Glomerular visceral epithelial cell (primary cell): ENCODE results near the gene KCNA2.

Source experiments
- DNase-seq: peaks from one replicate; pipeline ENCODE4 v3.0.0-alpha.2; 2016; ENCODE audit errors: extremely low spot score

Gene KCNA2

GRCh38 chr1:110628323-110629105 is 22.4 kb upstream of the KCNA2 start:
- DNase-seq: no peak

DNA sequence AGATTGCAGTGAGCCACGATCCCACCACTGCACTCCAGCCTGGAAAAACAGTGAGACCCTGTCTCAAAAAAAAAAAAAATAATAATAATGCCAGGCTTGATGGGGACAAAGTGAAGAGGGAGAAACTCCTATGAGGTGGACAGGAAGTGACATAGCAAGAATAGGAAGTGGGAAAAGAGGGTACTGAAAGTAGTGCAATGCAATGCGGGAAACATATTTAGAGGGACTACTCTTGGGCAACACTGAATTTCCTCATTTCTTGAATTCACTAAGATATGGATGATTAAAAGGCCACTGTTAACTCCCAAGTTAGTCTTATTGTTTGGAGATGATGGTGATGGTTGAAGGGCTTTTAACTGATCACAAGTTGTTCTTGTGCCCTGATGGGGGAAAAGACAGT is 21.6 kb upstream of the KCNA2 start:
- DNase-seq: no peak

- no peak for DNase-seq
Observed at GRCh38 chr1:110626889-110627288, 20.7 kb upstream of the KCNA2 start.

DNA sequence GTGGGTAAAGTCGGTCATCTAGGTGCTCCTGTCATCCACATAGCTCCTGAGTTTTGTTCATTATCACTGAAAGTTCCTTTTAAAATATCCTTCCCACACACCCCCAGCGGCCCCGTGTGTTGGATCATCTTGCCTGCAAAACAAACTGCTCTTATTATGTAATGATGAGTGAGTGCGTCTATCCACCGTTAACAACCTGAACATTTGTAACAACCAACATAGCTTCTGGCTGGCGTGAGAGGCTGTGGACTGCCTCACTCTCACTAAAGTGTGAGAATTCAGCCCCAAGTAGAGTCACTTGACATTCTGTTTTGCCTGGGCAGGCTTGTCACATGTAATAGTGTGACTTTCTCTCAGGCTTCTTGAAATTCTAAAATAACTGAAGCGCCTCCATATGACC is 14.5 kb upstream of the KCNA2 start:
- no peak for DNase-seq

DNA sequence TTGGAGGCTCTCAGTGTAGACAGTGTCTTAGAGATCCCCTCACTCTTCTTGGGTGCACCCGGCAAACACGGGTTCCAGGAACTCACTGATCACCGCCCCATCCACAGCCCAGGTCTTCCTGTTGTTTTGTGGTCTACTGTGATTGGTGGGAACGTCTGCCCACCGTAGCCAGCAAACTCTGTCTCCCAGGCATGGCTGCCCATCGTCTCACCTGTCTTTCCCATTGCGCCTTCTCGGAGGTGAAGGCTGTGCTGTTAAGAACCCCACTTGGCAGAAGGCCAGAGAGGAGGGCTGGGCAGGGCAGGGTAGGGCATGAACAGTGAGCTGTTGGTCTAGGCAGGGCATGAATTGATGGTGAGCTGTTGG is 14.1 kb upstream of the KCNA2 start:
- no peak for DNase-seq

DNA sequence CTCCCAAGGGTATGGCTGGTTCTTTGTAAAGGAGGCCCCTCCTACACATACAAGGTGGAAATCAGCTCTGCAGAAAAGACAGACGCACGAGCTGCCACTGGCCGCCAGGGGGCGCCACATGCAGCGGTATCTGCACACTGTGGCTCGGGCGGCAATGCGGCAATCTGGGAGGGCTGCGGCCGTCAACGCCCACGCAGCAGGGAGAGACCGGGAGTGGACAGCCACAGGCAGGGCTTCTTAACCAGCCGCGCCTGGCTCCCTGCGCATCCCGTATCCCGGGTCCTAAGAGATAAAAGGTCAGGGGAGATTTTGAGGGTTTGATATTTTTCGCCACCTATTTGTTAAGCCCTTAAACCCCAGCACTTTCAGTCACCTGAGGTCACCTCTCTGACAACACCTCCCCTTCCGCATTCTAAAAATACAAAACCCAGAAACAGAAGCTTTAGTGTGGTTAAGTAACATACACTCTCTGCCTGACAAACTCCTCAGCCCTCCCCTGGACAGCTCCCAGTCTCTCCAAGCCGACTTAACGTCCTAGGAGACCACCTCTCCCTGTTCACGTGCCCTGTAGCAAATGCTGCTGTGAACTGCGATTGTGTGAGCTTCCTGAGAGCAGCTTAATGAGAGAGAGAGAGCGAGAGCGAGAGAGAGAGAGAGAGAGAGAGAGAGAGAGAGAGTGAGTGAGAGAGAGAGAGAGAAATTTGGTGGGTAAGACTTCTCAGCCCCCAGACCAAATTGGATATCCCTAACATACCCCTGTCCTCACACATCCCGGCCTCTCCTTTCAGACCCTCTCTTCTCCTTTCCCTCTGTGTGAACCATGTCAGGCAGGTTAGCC is 13.5 kb upstream of the KCNA2 start:
- peak; percentile 70 for DNase-seq

- no peak for DNase-seq
Observed at GRCh38 chr1:110618668-110619067, 12.5 kb upstream of the KCNA2 start.

DNA sequence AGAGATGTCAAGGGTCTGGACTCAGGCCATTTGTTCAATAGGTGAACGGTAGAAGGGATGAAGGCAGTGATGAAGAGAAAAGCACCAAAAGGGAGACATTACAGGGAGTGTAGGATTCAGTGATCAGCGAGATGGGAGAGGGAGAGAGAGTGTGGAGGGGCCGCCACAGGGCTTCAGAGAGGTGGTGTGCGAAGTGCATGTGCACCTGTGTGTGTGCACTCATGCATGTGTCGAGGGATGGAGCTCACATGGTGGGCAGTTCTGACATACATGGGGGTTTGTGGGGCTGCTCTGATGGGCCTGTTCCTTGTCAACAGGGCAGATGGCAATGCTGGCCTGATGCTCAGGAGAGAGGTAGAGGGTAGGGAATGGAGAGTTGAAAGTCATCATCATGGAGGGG is 11.4 kb upstream of the KCNA2 start:
- DNase-seq: no peak

DNA sequence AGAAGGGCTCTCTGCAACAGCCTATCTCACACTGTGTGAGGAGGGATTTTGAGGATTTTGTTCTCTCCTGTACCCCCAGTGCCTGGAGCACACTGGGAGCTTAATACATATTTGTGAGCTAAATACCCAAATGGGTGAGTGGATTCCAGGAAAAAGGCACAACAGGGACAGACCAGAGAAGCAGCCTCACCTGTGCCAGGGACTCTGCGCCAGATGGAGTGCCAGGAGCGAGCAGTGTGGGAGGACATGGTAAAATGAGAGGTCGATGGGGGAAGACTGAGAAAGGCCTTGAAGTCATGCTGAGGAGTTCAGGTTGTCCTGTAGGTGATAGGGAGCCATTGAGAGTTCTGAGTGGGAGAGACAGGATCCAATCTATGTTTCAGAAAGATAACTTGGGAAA is 11.0 kb upstream of the KCNA2 start:
- DNase-seq: no peak

DNA sequence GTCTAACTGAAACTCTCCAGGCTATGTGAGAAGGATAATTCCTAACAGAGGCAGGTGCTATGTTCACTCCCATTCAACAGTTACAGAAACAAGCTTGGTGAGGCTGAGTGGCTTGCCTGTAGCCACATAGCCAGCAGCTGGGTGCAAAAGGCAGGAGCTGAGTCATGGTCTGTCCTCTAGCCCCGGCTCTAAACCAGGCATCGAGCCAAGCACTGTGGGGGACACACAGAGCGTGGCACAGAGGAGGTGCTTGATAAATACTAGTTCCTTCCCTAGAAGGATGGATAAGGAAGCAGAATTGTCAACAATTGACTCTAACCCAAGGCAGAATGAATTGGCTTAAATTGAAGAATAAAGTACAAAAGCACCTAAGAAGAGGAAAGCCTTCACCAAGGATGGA is 10.4 kb upstream of the KCNA2 start:
- DNase-seq: peak; percentile 17

DNA sequence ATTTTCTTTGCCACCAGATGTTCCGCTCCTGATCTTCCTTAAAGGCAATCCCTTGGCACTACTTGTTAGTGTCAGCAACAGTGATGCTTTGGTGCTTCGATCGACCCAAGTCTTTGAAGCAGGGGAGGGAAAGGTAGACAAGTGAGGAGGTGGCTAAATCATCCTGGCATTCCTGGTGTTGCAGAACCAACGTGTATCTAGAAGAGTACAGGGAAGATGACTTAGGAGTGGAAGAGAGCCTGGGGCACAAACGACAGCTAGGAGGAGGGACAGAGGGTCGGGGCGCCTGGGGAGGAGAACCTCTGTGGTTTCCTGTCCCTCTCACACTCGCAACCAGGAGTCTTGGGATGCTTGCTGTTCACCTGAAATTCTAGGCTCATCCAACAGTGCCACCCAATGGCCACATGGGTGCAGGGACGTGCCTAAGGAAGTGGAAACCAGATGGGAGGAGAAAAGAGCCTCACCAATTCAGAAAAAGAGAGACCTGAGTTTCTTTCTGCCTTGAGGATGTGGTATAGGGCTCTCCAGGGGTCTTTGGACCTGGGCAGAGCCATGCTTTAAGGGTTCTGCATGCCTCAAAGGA is 9.5 kb upstream of the KCNA2 start:
- peak; percentile 52 for DNase-seq

DNA sequence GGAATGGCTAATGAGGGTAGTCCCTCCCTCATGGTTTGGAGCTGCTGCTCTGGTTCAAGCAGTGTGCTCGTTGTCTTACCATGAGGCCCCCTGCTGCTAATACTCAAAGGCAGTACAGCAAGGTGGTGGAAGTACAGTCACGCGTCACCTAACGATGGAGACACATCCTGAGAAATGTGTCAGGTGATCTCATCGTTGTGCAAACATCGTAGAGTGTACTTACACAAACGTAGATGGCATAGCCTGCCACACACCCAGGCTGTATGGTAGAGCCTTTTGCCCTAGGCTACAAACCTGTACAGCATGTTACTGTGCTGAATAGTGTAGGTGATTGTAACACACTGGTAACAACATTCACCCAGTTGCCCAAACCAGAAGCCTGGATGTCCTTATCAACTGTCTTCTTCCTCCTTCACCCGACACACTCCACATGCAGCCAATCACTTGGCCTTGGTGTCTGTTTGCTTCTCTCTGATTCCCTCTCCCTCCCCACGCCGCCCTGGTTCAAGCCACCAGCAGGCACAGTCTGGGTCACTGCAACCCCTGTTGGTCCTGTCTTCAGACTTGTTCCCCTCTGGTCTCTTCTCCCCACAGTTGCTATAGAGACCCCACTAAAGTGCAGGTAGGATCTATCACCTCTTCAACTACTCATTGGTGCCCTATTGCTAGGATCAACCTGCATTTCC is 6.0 kb upstream of the KCNA2 start:
- DNase-seq: no peak

GRCh38 chr1:110610696-110611286 is 4.6 kb upstream of the KCNA2 start:
- no peak for DNase-seq

DNA sequence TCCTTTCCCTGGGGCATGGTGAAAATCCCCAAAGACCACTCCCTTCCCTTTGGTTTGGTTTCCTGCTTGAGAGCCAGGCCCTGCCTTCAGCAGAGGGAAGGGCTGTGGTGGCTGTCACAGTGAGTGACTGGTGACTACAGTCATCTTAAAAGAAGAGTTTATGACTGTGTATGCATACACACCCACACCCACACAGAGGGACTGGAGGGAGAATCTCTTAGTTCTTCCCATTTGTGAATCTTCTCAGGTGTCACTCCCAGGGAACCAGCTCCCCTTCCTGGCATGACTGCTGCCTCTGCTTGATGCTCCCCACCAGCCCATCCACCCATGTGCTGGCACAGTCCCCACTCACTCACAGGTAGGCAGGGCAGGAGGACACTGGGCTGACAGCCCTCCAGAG is 3.9 kb upstream of the KCNA2 start:
- DNase-seq: no peak

- no peak for DNase-seq
Observed at GRCh38 chr1:110608247-110608646, 2.1 kb upstream of the KCNA2 start.

DNA sequence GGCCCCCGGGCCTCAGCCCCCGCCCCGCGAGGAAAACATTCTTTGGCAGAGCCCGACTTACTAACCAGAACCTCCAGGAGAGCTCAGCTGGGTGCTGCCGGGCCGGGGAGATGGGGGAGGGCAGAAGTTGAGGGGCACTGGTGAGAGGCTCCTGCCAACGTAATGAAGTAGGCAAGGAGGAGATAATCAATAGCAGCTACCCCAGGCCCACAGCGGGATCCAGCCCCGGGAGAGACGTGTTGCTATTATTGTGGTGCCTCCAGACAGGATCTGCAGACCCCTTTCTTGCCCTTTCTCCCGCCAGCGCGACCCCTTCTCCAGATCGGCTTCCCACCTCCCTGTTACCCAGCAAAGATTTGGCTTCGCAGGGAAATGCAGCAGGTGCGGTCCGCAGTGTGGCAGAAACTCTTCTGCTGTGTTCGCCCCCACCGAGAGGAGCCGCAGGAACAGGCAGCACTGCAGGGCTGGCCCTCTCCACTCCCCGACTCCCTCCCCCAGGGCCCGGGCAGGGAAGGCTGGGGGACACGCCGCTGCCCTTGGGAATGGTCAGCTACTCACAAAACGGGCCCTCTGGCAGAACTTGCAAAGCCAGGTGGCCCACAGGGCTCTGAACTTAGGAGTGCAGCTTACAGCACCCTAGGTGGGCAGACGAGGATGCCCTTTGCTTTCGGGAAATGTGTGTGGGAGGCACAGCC is 1.5 kb upstream of the KCNA2 start:
- DNase-seq: no peak

DNA sequence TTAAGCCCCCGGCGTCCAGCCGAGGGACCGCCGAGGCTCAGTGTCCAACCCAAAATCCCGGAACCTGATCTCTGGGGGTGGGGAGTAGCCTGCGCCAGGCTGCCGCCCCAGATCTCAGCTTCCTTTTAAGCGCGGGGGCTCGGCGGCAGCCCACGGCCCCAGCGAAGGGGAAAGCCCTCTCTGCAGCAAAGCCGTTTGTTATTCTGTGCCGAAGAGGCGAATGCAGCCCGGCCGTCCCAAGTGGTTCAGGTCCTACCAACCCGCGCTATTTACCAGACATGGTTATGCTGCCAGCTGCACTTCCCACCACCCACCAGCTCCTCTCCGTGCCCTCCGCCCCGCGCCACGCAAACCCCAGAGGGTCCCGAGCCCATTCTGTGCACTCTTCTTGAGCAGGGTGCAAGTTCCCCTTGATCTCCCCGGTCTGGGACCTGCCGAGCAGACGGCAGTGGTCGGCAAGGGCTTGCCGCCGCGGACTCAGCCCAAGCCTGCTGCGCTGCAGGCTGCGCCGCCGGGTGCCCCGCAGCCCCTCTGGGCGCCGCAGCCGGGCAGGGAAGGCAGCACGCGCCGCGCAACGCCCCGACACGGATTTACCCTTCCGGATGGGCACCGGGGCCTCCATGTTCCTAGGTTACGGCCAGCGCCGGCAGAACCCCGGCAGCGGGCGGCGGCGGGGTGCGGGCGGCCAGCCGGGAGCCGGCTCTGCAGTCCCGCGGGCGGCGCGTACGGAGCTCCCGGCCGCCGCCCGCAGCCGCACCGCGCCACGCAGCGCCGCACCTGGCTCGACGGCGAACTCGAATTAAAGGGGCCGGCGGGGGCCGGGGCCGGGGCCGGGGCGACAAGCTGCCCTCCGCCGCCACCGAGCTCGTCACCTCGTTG is 738 bp upstream of the KCNA2 start:
- no peak for DNase-seq

GRCh38 chr1:110605446-110605845 is 712 bp downstream of the KCNA2 start:
- no peak for DNase-seq

- DNase-seq: no peak
Observed at GRCh38 chr1:110604586-110605148, 1.5 kb downstream of the KCNA2 start.

DNA sequence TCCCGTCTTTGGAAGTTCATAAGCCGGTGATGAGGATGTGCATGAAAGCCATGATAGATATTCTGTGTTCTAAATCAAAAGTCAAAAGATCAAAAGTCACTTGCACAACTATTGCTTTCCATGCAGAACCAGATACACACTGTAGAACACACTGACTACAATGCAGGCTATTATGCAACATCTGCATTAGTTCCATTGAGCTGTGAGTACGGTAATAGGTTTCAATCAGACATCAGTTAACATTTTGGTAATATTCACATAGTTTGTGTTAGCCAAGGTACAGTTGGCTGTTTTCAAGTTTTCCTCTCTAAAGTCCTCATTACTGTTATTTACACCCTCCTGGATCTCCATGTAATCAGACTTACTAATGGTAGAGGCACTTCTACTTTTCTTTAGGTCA is 3.1 kb downstream of the KCNA2 start:
- no peak for DNase-seq
